ENCODE measurements around the gene SLC9B2. TPM values are rescaled to one million over a fixed set of nuclear protein-coding genes. Genes with fewer than 3 reads are reported as not detected.
"Not testable (repeated sequence)": the region's sequence is repeated elsewhere in the genome, so short reads cannot be mapped to it uniquely, and the experiment has no call there.

Gene SLC9B2
- total RNA-seq, 1 experiment from 2014 or later, result 12.2 TPM

- peak; percentile 93 for DNase-seq (ENCODE audit: low read depth)
These were observed 57.0 kb downstream of the SLC9B2 start, which contains the start of gene SLC9B1 for GRCh38 chr4:103019308-103020124. SLC9B1 (minus strand) TSS chr4:103019705; CDS start chr4:102991711, 27,994 bp downstream.

- no peak for DNase-seq (ENCODE audit: low read depth)
These were observed 57.9 kb downstream of the SLC9B2 start for GRCh38 chr4:103018391-103019307.

GRCh38 chr4:103012551-103012950 lies 64.0 kb downstream of the SLC9B2 start:
- DNase-seq (ENCODE audit: low read depth), result no peak

- DNase-seq (ENCODE audit: low read depth), result no peak
These were observed 64.5 kb downstream of the SLC9B2 start for GRCh38 chr4:103012060-103012459.

- no peak for DNase-seq (ENCODE audit: low read depth)
These were observed 65.1 kb downstream of the SLC9B2 start for GRCh38 chr4:103011378-103012025.

- no peak for DNase-seq (ENCODE audit: low read depth)
These were observed 65.8 kb downstream of the SLC9B2 start for GRCh38 chr4:103010804-103011203.

GRCh38 chr4:103008875-103009729 lies 67.5 kb downstream of the SLC9B2 start:
- peak; percentile 62 for DNase-seq (ENCODE audit: low read depth)

- peak; percentile 21 for DNase-seq (ENCODE audit: low read depth)
These were observed 74.0 kb downstream of the SLC9B2 start for GRCh38 chr4:103002551-103002950.

GRCh38 chr4:102994803-102995202 lies 81.8 kb downstream of the SLC9B2 start:
- DNase-seq (ENCODE audit: low read depth), result no peak

- DNase-seq (ENCODE audit: low read depth), result not testable (repeated sequence)
These were observed 82.6 kb downstream of the SLC9B2 start for GRCh38 chr4:102993985-102994384.

GRCh38 chr4:102988429-102989020 lies 88.0 kb downstream of the SLC9B2 start:
- no peak for DNase-seq (ENCODE audit: low read depth)

- DNase-seq (ENCODE audit: low read depth), result no peak
These were observed 95.6 kb downstream of the SLC9B2 start for GRCh38 chr4:102981005-102981404.

Other genes with a start within 250 kb of the SLC9B2 start
- gene UBE2D3, start 249.2 kb downstream of the SLC9B2 start, total RNA-seq (2014; rRNA removed), result 343 and 417 TPM in 2 replicates
- 40.7 and 50.3 TPM in 2 replicates for gene CISD2, start 207.8 kb downstream of the SLC9B2 start, total RNA-seq (2014; rRNA removed)
- 0.13 and 0.52 TPM in 2 replicates for gene SLC9B1, start 57.1 kb downstream of the SLC9B2 start, total RNA-seq (2014; rRNA removed)
- 58.6 and 68.1 TPM in 2 replicates for gene BDH2, start 23.1 kb upstream of the SLC9B2 start, total RNA-seq (2014; rRNA removed)
- 43.9 and 53.7 TPM in 2 replicates for gene CENPE, start 121.6 kb upstream of the SLC9B2 start, total RNA-seq (2014; rRNA removed)